Kidney epithelial cell (primary cell): Measurements from ENCODE around the gene ST3GAL3. TPM values are rescaled to one million over a fixed set of nuclear protein-coding genes. Genes with fewer than 3 reads are reported as not detected.
A peak's percentile ranks its signal among the peaks of the same experiment; 100 is the strongest.

Source experiments
- DNase-seq: peaks from one replicate; pipeline ENCODE4 v3.0.0-alpha.2; 2010; ENCODE audit warnings: low read depth
- H3K27me3 ChIP-seq: 2 replicates; pipeline ENCODE4 v1.6.0; 2011; ENCODE audit warnings: low read length; ENCODE audit not compliant: control insufficient read depth, insufficient read depth
- H3K36me3 ChIP-seq: 2 replicates; pipeline ENCODE4 v1.5.1; 2011; ENCODE audit warnings: low read length; ENCODE audit not compliant: control insufficient read depth, insufficient read depth
- H3K4me3 ChIP-seq: 2 replicates; pipeline ENCODE4 v1.5.1; 2011; ENCODE audit warnings: low read depth, mild to moderate bottlenecking, control low read depth, low read length
- total RNA-seq: library from RNA; depleted of rRNA; stranded (reverse); fragments of >200 nt; gene quantifications from 2 replicates; pipeline ENCODE4 v1.2.3, GENCODE V29; 2015
- TF ChIP-seq, protein P1 (sequence below): IDR thresholded peaks from 2 replicates; pipeline ENCODE4 v1.5.1; 2011; ENCODE audit warnings: mild to moderate bottlenecking, moderate library complexity, low read length, control low read depth, inconsistent platforms; ENCODE audit not compliant: insufficient read depth, poor library complexity, severe bottlenecking

ST3GAL3 gene
- total RNA-seq, 1 donor from 2014 or later: 15.0 TPM

DNA sequence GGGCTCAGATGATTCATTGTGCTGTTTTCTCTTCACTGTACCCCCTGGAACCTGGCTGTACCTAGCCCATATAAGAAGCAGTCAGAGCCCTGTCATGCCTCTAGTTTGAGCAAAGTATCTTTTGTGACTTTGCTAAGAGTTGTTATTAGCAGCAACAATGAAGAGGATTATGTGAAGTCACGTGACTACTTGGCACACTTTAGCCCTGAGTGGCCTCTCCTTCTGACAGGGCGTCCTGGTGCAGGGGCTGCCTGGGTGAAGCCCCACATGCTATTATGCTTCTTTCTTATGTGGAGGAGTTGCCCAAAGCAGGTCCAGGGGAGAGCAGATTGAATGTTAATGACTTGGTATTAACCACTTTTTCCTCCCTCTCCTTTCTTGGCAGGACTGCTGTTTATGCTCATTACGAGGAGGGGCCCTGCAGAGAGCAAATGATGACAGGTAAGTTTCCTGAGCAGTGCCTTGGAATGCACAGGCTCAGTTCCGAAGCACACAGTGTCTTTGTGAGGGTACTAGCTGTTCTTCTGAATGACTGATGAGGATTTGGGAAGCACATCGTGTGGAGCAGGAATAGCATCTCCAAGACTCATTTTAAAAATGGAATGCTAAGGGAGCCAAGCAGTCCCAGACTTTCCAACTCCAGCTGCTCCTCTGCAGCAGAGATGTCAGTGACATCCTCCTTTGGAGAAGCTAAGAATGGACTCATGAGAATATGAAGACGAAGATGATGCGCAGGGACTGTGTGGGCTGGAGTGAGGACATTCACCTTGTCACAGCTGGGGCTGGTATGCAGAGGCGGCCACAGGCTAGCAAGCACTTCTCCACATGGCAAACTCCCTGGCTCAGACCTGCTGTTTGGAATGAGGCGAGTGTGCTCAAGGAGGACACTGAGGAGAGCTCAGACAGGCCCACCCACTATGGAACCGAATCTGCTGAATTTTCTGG lies 15.2 kb upstream of the ST3GAL3 start:
- TF ChIP-seq, protein P1, sequence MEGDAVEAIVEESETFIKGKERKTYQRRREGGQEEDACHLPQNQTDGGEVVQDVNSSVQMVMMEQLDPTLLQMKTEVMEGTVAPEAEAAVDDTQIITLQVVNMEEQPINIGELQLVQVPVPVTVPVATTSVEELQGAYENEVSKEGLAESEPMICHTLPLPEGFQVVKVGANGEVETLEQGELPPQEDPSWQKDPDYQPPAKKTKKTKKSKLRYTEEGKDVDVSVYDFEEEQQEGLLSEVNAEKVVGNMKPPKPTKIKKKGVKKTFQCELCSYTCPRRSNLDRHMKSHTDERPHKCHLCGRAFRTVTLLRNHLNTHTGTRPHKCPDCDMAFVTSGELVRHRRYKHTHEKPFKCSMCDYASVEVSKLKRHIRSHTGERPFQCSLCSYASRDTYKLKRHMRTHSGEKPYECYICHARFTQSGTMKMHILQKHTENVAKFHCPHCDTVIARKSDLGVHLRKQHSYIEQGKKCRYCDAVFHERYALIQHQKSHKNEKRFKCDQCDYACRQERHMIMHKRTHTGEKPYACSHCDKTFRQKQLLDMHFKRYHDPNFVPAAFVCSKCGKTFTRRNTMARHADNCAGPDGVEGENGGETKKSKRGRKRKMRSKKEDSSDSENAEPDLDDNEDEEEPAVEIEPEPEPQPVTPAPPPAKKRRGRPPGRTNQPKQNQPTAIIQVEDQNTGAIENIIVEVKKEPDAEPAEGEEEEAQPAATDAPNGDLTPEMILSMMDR: no peak
- peaks cover 9% of the 10 kb centered on the region for H3K36me3 ChIP-seq
- H3K27me3 ChIP-seq: no peaks in the 10 kb centered on the region
- no peak overlapping the region for H3K4me3 ChIP-seq
- no peak for DNase-seq

DNA sequence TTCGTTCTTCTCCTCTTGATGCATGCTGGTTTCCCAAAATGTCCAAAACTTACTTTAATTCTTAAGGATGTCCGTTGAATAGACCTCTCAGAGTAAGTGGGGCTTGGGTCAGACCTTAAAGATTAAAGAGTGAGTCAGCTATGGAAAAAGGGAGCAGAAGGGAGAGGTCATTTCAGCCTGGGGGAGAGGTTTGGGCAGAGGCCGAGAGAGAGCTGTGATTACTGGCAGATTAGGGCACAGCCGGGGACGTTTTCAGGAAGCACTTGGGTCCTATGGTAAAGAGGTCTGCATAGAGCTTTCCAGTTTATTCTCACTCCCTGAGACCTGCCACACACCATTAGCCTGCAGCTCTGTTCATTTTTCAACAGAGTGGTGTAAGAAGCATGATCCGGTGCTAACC lies 14.0 kb upstream of the ST3GAL3 start:
- Histone ChIP-seq H3K4me3 (no peak overlapping the region), H3K27me3 (no peaks in the 10 kb centered on the region), H3K36me3 (peaks cover 7% of the 10 kb centered on the region)
- DNase-seq: no peak
- TF ChIP-seq, protein P1: no peak

DNA sequence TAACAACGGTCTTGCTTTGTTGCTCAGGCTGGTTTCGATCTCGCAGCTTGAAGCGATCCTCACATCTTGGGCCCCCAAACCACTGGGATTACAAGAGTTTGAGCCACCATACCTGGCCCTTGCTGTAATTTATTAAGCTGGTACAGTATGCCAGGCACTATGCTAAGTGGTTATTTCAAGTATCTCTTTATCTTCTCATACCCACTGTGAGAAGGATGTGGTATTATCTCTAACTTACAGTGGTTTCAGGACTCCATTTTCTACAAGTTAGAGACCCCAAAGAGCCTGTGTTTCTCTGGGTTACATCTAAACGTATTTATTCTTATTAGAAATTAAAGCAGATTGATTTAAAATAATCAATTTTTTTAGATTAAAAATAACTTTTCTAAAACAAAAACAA lies 8.1 kb upstream of the ST3GAL3 start:
- no peak for DNase-seq
- H3K4me3 ChIP-seq: no peak overlapping the region
- peaks cover 2% of the 10 kb centered on the region for H3K36me3 ChIP-seq
- no peaks in the 10 kb centered on the region for H3K27me3 ChIP-seq
- TF ChIP-seq, protein P1: no peak

DNA sequence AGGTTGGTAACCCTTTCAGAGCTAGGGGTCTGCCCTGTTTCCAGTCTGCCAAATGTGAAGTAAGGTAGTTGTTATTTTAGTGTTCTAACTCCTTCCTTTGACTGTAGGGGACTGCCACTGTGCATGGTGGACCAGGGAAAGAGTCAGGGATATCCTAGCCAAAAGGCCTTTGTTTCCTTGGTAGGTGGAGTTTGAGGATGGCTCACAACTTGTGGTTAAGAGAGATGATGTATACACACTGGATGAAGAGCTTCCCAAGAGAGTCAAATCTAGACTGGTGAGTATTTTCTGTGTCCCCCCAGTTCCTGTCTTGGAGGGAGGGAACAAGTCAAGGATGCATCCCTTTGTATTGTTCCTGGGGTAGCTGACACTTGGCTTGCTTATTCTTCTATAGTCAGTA lies 3.5 kb upstream of the ST3GAL3 start:
- no peaks in the 10 kb centered on the region for H3K27me3 ChIP-seq
- no peak for DNase-seq
- no peaks in the 10 kb centered on the region for H3K36me3 ChIP-seq

DNA sequence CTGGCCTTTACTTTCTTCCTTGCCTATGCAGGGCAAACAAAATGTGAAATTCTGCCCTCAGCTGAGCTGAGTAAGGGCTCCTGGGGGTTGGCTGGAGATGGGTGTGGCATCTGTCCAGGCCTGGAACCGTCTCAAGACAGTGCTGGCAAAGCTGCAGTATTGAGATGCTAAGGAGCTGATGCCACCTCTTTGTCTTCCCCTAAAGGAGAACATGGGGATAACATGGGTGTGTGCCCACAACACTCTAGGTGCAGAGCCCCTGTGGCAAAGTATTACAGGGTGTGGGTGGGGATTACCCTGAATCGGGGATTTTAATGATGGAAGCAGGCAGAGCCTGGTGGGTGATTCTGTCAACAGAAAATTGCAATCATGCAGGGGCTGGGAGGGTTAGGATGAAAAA lies 2.5 kb upstream of the ST3GAL3 start:
- H3K27me3 ChIP-seq: no peaks in the 10 kb centered on the region
- H3K36me3 ChIP-seq: no peaks in the 10 kb centered on the region
- no peak overlapping the region for H3K4me3 ChIP-seq
- TF ChIP-seq, protein P1: peak; percentile 21
- DNase-seq: no peak

More for the DNA sequence above, 3.5 kb upstream of the ST3GAL3 start:
- TF ChIP-seq, protein P1: no peak
- H3K4me3 ChIP-seq: no peak overlapping the region
